ENCODE results near the gene MALT1.

Gene MALT1

DNA sequence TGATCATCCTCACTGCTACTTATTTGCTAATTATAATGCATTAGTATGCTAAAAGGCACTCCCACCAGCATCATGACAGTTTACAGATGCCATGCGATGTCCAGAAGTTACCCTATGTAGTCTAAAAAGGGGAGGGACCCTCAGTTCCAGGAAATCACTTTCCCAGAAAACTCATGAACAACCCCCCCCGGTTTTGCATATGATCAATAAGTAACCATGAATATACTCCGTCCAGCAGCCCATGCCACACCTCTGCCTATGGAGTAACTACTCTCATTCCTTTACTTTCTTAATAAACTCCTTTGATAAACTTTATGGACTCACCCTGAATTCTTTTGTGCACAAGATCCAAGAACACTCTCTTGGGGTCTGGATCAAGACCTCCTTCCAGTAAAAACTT lies 86.8 kb downstream of the MALT1 start:
- DNase-seq (ENCODE audit: insufficient read length, low spot score) (no peak), FAIRE-seq (no peak)
- TF ChIP-seq PAX5 (IDR thresholded peaks at IDR 0.05; ENCODE audit: insufficient read depth, low read length, severe bottlenecking): no peak
- TF ChIP-seq POU2F2 (IDR thresholded peaks at IDR 0.05; ENCODE audit: low read depth, low read length): no peak
- TF ChIP-seq POLR2A (IDR thresholded peaks at IDR 0.05; ENCODE audit: low read depth, low read length): no peak
- TF ChIP-seq TAF1 (IDR thresholded peaks at IDR 0.05; ENCODE audit: low read depth, low read length): no peak
- no peak for TF ChIP-seq SPI1 (IDR thresholded peaks at IDR 0.05; ENCODE audit: low read depth, low read length)
- TF ChIP-seq POLR2AphosphoS5 (IDR thresholded peaks at IDR 0.05; ENCODE audit: low read depth, low read length): no peak

DNA sequence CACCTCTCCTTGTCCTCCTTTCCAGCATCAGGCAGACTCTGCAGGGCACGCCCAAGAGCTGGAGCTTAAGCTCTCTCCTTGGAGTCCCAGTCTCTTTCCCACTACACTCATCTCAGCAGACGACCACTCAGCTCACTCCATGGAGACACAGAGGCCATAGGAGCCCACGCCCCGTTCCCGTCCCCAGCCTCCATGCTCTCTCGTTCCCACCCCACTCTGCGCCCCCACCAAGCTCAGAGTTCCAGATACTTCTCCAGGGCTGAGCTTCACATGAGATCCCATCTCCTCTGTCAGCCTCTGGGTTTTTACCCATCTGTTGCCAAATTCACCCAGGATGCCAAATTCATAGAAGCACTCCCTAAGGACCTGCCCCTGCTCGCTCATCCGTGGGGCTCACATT lies 87.3 kb downstream of the MALT1 start:
- no peak for FAIRE-seq
- no peak for TF ChIP-seq POU2F2 (IDR thresholded peaks at IDR 0.05; ENCODE audit: low read depth, low read length)
- TF ChIP-seq SPI1 (IDR thresholded peaks at IDR 0.05; ENCODE audit: low read depth, low read length): no peak
- no peak for TF ChIP-seq TAF1 (IDR thresholded peaks at IDR 0.05; ENCODE audit: low read depth, low read length)
- no peak for TF ChIP-seq PAX5 (IDR thresholded peaks at IDR 0.05; ENCODE audit: insufficient read depth, low read length, severe bottlenecking)
- no peak for TF ChIP-seq POLR2A (IDR thresholded peaks at IDR 0.05; ENCODE audit: low read depth, low read length)
- TF ChIP-seq POLR2AphosphoS5 (IDR thresholded peaks at IDR 0.05; ENCODE audit: low read depth, low read length): no peak
- no peak for DNase-seq (ENCODE audit: insufficient read length, low spot score)

DNA sequence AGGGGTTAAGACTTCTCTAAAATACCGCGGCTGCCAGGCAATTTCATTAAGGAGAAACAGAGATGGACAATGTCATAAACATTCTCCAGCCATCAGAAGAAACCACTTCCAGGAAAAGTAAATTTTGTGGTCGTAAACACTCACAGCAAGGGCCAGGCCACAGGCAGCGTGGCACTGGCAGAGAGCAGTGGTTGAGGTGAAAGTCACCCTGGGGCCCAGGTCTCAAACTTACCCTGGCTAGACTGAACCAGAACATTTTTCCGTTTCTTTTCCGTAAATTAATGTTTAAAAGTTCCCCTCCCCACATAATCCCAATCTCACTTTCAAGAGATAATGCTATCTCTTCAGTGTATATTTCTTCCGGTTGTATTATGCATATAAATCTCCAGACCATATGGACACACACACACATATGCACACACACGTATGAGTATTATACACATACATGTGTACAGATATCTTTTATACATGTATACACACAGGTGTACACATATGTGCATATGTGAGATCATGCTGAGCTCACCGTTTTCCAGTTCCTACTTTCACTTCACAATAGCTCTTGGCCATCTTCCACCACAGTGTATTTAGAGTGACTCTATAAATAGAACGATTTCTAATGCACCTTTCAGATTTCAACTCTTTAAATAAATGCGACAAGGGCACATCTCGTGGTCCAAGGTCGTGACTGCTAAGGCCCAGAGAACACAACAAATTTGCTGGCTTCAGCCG lies 90.1 kb downstream of the MALT1 start:
- TF ChIP-seq POLR2AphosphoS5 (IDR thresholded peaks at IDR 0.05; ENCODE audit: low read depth, low read length): no peak
- TF ChIP-seq SPI1 (IDR thresholded peaks at IDR 0.05; ENCODE audit: low read depth, low read length): peak; percentile 88
- FAIRE-seq: peak; percentile 95

DNA sequence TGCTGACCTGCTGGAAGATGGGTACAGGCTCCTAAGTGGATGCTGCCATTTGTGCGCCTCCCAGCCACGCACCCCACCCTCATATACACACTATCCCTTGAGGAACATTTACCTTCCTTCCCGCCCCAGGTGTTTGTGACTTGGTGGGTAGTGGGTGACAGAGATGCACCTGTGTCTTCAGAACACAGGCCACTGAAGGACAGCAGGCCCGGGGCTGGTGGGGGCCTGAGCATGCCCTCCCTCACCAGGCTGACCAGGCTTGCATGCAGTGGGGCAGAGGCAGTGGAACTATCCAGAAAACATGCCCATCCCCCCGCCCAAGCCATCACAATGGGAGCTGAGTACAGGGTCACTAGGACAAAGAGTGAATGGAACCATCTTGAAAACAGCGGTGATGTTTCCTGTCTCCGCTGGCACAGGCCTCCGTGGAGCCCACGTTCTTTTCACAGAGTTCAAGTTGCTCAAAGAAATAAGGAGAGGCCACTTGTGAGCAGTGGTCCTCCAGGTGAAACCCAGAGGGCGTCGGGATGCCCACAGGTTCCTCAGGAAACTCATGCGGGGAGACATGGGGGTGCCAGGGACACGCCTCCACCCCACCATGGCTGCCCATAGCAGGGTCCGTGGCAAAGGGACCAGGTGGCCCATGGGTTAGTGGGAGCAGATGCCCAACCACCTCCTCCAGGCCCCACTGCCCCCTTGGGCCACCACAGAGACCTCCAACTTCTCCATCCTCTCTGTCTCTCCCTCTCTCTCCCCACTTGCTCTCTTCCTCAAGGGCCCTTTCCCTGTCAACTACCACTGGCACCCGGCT lies 90.9 kb downstream of the MALT1 start:
- FAIRE-seq (no peak), DNase-seq (ENCODE audit: insufficient read length, low spot score) (no peak)
- TF ChIP-seq SPI1 (IDR thresholded peaks at IDR 0.05; ENCODE audit: low read depth, low read length): no peak
- TF ChIP-seq POU2F2 (IDR thresholded peaks at IDR 0.05; ENCODE audit: low read depth, low read length): no peak
- no peak for TF ChIP-seq POLR2AphosphoS5 (IDR thresholded peaks at IDR 0.05; ENCODE audit: low read depth, low read length)

More for the DNA sequence above, 90.1 kb downstream of the MALT1 start:
- DNase-seq (ENCODE audit: insufficient read length, low spot score): peak; percentile 35

DNA sequence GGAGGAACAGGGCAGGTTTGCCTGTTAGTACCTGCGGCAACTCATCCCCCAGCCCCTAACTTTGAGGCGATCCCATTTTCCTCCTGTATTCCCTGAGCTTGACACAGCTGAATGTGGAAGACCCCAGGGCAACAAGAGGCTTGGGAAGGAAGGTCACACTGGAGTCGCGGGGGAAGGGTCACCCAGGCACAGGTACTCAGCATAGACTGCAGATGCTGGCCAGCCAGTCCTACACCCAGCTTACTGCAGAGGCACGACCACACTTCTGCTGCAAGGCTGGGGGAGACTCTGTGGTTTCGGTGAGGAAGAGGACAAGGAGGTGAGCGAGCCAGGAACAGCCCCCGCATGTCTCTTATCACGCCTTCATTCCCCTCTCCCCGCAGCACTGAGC lies 91.5 kb downstream of the MALT1 start:
- DNase-seq (ENCODE audit: insufficient read length, low spot score): no peak
- FAIRE-seq: no peak
- no peak for TF ChIP-seq TAF1 (IDR thresholded peaks at IDR 0.05; ENCODE audit: low read depth, low read length)
- TF ChIP-seq POU2F2 (IDR thresholded peaks at IDR 0.05; ENCODE audit: low read depth, low read length): no peak
- TF ChIP-seq SPI1 (IDR thresholded peaks at IDR 0.05; ENCODE audit: low read depth, low read length): no peak
- no peak for TF ChIP-seq POLR2A (IDR thresholded peaks at IDR 0.05; ENCODE audit: low read depth, low read length)
- TF ChIP-seq POLR2AphosphoS5 (IDR thresholded peaks at IDR 0.05; ENCODE audit: low read depth, low read length): no peak
- no peak for TF ChIP-seq PAX5 (IDR thresholded peaks at IDR 0.05; ENCODE audit: insufficient read depth, low read length, severe bottlenecking)

DNA sequence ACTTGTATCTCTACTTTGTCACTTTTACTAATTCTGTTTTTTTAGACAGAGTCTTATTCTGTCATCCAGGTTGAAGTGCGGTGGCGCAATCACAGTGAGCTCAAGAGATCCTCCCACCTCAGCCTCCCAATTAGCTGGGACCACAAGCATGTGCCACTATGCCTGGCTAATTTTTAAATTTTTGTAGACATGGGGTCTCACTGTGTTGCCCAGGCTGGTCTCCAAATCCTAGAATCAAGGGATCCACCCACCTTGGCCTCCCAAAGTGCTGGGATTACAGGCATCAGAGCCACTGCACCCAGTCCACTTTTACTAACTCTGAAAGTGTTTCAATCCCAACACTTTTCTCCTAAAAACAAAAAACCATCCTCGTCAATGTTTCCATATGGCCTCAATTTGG lies 94.9 kb downstream of the MALT1 start:
- no peak for FAIRE-seq
- TF ChIP-seq TAF1 (IDR thresholded peaks at IDR 0.05; ENCODE audit: low read depth, low read length) (no peak), POU2F2 (IDR thresholded peaks at IDR 0.05; ENCODE audit: low read depth, low read length) (no peak), SPI1 (IDR thresholded peaks at IDR 0.05; ENCODE audit: low read depth, low read length) (no peak), POLR2A (IDR thresholded peaks at IDR 0.05; ENCODE audit: low read depth, low read length) (no peak), POLR2AphosphoS5 (IDR thresholded peaks at IDR 0.05; ENCODE audit: low read depth, low read length) (no peak), PAX5 (IDR thresholded peaks at IDR 0.05; ENCODE audit: insufficient read depth, low read length, severe bottlenecking) (no peak)
- DNase-seq (ENCODE audit: insufficient read length, low spot score): no peak

DNA sequence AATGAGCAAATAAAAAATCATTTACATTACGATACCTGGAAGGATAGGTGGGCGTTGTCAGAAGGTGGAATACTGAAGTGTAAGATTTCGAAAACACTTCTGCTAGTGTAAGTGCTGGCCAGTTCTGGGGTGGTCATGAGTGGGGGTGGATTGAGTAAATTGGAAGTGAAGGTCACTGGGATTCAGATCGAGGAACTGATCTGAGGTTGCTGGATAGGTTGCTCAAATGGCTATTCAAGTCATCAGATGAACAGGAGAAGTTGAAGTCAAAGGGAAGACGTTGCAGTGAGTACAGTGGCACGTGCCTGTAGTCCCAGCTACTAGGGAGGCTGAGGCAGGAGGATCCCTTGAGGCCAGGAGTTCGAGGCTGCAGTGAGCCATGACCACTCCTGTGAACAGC lies 95.7 kb downstream of the MALT1 start:
- FAIRE-seq (peak; percentile 45), DNase-seq (ENCODE audit: insufficient read length, low spot score) (no peak)
- no peak for TF ChIP-seq POLR2AphosphoS5 (IDR thresholded peaks at IDR 0.05; ENCODE audit: low read depth, low read length)

DNA sequence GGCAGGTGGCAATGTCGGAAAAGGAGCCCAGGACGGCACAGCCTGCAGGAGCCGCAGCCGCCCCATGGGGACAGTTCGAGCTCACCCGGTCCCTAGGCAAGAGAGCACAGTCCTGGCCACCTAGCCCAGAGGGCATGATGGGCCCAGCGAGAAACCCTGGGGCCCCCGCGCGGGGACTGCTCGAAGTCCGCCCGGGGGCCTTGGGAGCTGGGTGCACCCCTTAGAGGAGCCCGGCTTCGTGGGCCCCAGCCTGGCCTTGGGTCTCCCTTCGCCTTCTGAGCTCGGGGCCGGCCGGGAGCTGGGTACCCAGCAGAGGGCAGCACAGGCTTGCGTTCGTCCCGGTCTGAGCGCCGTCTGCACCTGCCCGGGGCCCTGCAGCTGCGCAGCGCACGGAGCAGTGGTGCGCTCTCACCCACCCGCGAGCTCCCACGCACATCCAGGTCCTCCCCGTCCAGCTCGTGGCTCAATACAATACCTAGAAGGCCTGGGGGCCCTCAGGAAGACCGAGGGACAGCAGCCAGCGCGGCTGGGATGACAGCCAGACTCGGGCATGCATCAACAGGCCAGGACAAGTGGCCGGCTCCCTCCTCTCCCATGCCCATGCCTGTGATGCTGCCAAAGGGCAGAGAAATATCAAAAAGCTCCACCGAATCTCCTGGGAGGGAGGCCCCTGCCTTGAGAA lies 97.2 kb downstream of the MALT1 start:
- TF ChIP-seq POLR2AphosphoS5 (IDR thresholded peaks at IDR 0.05; ENCODE audit: low read depth, low read length) (no peak), POLR2A (IDR thresholded peaks at IDR 0.05; ENCODE audit: low read depth, low read length) (no peak), TAF1 (IDR thresholded peaks at IDR 0.05; ENCODE audit: low read depth, low read length) (no peak), SPI1 (IDR thresholded peaks at IDR 0.05; ENCODE audit: low read depth, low read length) (no peak), POU2F2 (IDR thresholded peaks at IDR 0.05; ENCODE audit: low read depth, low read length) (no peak), PAX5 (IDR thresholded peaks at IDR 0.05; ENCODE audit: insufficient read depth, low read length, severe bottlenecking) (no peak)
- peak; percentile 78 for DNase-seq (ENCODE audit: insufficient read length, low spot score)
- FAIRE-seq: peak; percentile 97

DNA sequence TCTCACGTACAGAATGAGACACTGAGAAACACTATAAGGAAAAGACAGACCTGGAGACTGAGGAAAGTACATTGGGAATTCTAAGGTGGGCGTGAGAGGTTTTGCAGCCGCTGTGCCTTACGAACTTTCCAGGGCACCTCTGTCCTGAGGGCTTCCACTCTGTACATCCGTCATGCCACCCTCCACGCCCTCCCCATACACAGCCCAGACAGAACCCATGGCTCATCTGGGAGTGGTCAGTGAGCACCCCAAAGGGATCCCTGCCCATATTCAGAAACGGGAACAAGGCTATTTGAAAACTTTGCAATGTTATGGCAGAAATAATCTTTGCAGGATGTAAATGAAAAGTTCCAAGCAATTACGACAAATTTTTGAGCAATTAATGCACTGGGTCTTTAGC lies 98.1 kb downstream of the MALT1 start:
- no peak for DNase-seq (ENCODE audit: insufficient read length, low spot score)
- TF ChIP-seq TAF1 (IDR thresholded peaks at IDR 0.05; ENCODE audit: low read depth, low read length) (no peak), POLR2A (IDR thresholded peaks at IDR 0.05; ENCODE audit: low read depth, low read length) (no peak), PAX5 (IDR thresholded peaks at IDR 0.05; ENCODE audit: insufficient read depth, low read length, severe bottlenecking) (no peak), POLR2AphosphoS5 (IDR thresholded peaks at IDR 0.05; ENCODE audit: low read depth, low read length) (no peak), SPI1 (IDR thresholded peaks at IDR 0.05; ENCODE audit: low read depth, low read length) (no peak), POU2F2 (IDR thresholded peaks at IDR 0.05; ENCODE audit: low read depth, low read length) (no peak)
- no peak for FAIRE-seq
